HG03139 (cell line): ENCODE data around the gene C19orf81.

Source experiments
- ATAC-seq: cut with Tn5 transposase; IDR thresholded peaks from one replicate; pipeline ENCODE4 v1.9.1; 2021; ENCODE audit not compliant: unreplicated experiment

The C19orf81 gene

GRCh38 chr19:50679177-50680125 lies 30.2 kb downstream of the C19orf81 start:
- peak; percentile 71 for ATAC-seq

DNA sequence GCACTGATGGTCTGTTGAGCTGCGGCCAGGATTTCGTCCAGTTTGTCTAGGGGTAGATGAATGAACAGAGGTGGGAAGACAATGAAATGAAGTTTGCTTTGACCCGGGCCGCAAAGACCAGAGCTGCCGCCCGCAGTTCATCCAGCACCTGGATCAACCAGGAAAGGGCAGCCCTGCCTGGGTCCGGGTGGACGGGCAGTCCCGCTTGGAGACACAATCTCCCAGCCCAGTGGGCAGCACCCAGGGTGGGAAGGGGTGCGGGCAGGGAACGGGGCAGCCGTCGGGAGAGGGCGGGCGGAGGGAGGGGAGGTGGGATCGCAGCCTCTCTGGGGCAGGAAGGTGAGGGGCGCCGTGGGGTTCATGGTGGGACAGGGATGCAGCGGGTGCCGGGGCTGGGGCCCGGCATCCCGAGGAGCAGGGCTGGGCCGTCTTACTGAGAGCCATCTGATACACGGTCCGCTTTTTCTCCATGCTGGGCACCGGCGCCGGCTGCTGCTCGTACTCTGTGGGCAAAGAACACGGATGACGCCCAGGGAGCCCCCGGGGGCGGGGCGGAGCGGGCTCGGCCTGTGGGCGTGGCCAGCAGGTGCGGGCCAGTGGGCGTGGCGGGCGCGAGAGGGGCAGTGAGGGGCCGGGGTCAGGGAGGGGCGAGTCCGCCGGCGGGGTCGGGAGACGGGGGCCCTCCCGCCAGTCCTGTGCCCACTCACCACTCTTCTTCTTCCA lies 37.2 kb downstream of the C19orf81 start:
- no peak for ATAC-seq

GRCh38 chr19:50688766-50689165 lies 39.5 kb downstream of the C19orf81 start:
- no peak for ATAC-seq

DNA sequence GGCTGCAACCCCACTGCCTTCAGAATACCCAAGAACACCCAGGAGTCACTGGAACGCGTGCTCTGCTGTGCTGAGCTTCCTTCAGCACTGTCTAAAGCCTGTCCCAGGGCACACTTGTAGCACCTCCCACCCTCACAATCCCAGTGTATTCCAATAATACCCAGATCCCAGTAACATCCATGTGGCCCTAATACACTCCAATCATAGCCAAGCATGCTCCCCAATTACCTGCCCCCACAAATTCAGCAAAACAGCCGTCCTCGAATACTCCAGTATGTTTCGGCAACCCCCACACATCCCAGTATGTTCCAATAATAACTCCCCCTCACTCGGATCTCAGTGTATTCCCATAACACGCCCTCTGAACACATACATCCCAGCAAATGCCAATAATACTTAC lies 41.2 kb downstream of the C19orf81 start:
- ATAC-seq = no peak

- ATAC-seq = no peak
Observed at GRCh38 chr19:50693064-50693975, 44.1 kb downstream of the C19orf81 start.

GRCh38 chr19:50694815-50695145 lies 45.5 kb downstream of the C19orf81 start:
- ATAC-seq = no peak

DNA sequence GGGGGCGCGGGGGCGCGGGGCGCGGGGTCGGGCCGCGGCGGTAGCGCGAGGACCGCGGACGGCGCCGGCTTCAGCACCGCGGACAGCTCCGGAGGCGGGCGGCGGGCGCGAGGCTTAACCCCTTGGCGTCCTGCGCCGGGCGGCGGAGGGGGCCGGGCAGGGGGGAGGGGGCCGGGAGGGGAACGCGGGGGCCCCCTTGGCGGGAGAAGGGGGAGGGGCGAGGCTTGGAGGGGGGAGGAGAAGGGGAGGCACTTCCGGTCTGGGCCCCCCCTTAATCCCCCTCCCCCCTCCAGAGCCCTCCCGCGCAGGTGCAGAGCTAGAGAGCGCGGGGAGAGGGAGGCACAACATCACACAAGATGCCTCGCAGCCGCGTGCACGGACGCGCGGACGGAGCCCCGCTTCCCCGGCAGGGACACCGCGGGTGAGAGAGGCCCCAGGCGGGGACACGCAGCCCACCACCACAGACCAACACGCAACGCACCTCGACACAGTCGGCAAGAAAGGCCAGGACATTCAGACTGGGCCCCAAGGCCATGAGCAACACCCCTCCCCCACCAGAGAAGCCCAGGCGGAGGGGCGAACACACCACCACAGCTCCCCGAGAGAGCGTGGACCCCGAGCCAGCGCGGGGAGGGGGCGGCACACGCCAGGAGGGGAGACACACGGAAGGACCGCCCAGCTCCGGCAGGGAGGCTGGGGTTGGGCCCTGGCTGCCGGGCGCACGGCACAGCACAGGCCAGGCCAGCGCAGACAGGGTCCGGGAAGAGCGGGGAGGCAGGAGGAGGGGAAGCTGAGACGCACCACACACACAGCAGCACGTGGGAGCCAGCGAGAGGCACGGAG lies 46.2 kb downstream of the C19orf81 start:
- ATAC-seq = no peak

DNA sequence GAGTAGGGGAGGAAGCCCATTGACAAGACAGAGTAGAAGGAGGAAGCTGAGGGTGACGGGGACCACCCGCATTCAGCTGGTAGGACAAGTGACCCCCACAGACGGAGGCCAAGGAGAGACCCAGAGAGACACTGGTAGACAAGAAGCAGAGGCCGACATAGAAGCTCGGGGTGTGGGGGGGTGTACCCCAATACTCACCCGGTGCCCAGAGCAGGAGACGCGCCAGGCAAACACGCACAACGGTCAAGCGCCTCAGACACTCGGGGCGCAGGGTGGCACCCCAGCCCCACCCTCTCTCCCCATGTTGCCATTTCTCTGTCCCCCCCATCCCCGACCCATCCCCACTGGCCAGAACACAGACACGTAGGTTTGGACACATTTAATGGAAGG lies 46.8 kb downstream of the C19orf81 start:
- no peak for ATAC-seq

GRCh38 chr19:50697414-50698124 lies 48.3 kb downstream of the C19orf81 start:
- ATAC-seq = no peak

- no peak for ATAC-seq
Observed at GRCh38 chr19:50701367-50701985, 52.2 kb downstream of the C19orf81 start.

DNA sequence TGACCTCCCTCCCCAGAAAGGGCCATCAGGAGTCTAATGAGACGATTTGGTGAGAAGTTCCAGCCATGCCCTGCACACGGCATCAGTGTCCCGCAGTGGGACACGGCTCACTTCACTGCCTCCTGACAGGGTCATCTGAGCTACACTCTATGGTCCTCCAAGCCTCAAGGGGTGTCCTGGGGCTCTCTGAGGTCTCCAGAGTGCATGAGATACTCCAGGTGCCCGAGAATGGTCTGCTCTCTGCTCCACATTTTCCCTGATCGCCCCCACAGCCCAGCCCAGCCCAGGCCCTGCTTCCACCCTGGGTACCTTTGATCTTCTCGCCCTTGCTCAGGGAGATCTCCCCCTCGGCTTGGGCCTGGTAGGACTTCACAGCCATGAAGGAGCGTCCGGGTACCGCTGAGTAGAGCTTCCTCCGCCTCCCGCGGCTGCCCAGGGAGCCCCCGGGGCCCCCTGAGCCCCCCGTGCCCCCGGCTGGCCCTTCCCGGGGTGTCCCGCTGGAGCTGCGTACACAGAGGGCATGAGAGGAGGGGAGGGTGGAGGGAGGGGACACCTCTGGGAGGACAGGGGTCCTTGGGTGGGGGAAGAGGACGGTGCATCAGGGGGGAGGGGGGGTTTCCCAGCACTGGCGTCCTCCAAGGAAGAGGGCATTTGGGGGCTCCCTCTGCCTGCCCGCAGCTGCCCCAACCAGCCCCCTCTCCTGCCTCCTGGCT lies 53.1 kb downstream of the C19orf81 start:
- no peak for ATAC-seq

DNA sequence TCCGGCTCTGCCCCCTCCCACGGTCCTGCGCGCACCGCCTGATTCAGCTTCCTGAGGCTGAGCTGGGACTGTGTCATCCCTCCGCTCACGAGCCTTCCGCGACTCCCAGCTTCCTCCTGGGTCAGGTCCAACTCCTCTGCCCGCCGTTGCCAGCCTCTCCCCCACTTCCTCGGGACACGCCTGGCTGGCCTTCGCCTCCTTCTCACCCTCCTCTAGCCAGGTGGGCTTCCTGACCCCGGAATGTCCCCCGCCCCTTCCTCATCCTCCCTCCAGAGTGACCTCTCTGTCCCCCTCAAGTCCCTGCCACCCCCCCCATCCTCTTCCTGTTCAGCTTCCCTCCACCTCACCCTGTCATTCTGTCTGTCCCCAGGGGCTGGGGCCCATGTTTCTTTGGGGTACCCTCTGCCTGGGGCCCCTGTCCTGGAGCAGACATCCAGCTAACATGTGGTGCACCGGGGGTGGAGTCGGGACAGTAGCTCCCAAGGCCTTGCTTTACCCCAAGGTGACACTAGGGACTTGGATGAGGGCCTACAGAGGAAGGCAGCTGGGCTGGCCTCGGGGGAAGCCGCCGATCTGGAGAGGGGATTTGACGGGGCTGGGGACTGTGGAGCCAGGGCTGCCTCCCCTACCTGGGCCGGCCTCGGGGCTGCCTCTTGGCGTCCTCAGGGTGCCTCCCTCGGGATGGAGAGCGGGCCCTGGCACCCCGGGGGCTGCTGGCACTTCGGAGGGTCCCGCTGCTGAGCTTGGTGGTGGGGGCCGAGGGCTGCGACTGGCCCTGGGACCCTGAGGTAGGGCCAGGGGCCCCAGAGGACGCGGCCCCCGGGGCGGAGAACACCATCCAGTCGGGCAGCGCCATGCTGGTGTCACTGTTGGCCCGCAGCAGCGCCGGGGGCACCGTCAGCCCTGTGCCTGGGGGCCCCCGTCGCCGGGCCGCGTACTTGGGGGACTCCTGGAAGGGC lies 53.9 kb downstream of the C19orf81 start:
- ATAC-seq = no peak

GRCh38 chr19:50703915-50704796 lies 54.9 kb downstream of the C19orf81 start:
- ATAC-seq = no peak

DNA sequence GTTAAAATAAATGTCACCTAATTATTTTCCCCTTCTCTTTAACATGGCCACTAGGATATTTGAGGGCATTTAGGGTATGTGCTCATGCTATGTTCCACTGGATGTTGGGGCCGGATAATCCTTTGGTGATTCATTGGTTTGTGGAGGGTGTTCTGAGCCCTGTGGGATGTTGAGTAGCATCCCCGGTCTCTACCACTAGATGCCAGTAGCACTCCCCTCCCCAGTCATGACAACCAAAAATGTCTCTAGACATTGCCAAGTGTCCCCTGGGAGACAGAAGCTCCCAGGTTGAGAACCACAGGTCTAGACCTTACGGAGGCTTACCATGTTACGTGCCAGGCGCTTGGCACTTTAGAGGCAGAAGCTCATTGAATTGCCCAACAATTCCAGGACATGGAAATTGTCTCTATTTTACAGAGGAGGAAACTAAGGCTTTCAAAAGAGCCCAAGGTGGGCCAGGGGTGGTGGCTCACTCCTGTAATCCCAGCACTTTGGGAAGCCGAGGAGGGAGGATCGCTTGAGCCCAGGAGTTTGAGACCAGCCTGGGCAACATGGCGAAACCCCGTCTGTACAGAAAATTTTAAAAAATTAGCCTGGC lies 56.3 kb downstream of the C19orf81 start:
- no peak for ATAC-seq

GRCh38 chr19:50706387-50706786 lies 57.1 kb downstream of the C19orf81 start:
- ATAC-seq = no peak
